GM19240 (cell line): ENCODE data around the gene MTTP.

Experiments
- DNase-seq: peaks from one replicate; pipeline ENCODE4 v3.0.0; 2011; ENCODE audit warnings: low spot score; ENCODE audit not compliant: insufficient read length

MTTP gene

GRCh38 chr4:99593781-99594641, 19.4 kb downstream of the MTTP start:
- DNase-seq = no peak

- DNase-seq = no peak
Measured at GRCh38 chr4:99594818-99595217, 20.2 kb downstream of the MTTP start.

- no peak for DNase-seq
Measured at GRCh38 chr4:99606716-99607115, 32.1 kb downstream of the MTTP start.

GRCh38 chr4:99608417-99608816, 33.8 kb downstream of the MTTP start:
- DNase-seq = no peak

GRCh38 chr4:99610605-99611175, 36.1 kb downstream of the MTTP start:
- DNase-seq = no peak

- no peak for DNase-seq
Measured at GRCh38 chr4:99612281-99612680, 37.7 kb downstream of the MTTP start.

- DNase-seq = no peak
Measured at GRCh38 chr4:99612704-99613103, 38.1 kb downstream of the MTTP start.

GRCh38 chr4:99614491-99614890, 39.9 kb downstream of the MTTP start:
- DNase-seq = no peak

GRCh38 chr4:99615170-99615820, 40.7 kb downstream of the MTTP start:
- no peak for DNase-seq

- DNase-seq = no peak
Measured at GRCh38 chr4:99617374-99617773, 42.8 kb downstream of the MTTP start.

- no peak for DNase-seq
Measured at GRCh38 chr4:99622341-99622740, 47.7 kb downstream of the MTTP start.

- DNase-seq = no peak
Measured at GRCh38 chr4:99624141-99624719, 49.6 kb downstream of the MTTP start.

- no peak for DNase-seq
Measured at GRCh38 chr4:99625369-99625768, 50.7 kb downstream of the MTTP start.

GRCh38 chr4:99628040-99628439, 53.4 kb downstream of the MTTP start:
- no peak for DNase-seq

- DNase-seq = no peak
Measured at GRCh38 chr4:99629962-99630554, 55.4 kb downstream of the MTTP start.

- DNase-seq = no peak
Measured at GRCh38 chr4:99630857-99631360, 56.3 kb downstream of the MTTP start.

- no peak for DNase-seq
Measured at GRCh38 chr4:99633772-99634171, 59.1 kb downstream of the MTTP start.

- DNase-seq = no peak
Measured at GRCh38 chr4:99634742-99635360, 60.2 kb downstream of the MTTP start.

GRCh38 chr4:99635601-99636000, 61.0 kb downstream of the MTTP start:
- DNase-seq = no peak

- no peak for DNase-seq
Measured at GRCh38 chr4:99636422-99636821, 61.8 kb downstream of the MTTP start.

- no peak for DNase-seq
Measured at GRCh38 chr4:99637174-99637573, 62.5 kb downstream of the MTTP start.
